Measurements from ENCODE around the gene AKAP12. TPM values are rescaled to one million over a fixed set of nuclear protein-coding genes. Genes with fewer than 3 reads are reported as not detected.
A peak's percentile ranks its signal among the peaks of the same experiment; 100 is the strongest.

The AKAP12 gene
- 10 to 100 TPM; 10.0 to 10.6 TPM for total RNA-seq

GRCh38 chr6:151239603-151240035 is at the start of gene AKAP12:
AKAP12 (plus strand) TSS chr6:151239967; CDS start chr6:151240563, 596 bp downstream.
- Mint-ChIP-seq H3K4me3 (peak within 1 kb of the TSS; percentile 87 to 95), H3K36me3 (ENCODE audit: insufficient read depth in 2 of 2) (no peaks in the 10 kb centered on the region), H3K4me1 (ENCODE audit: low read depth) (peaks cover 7% of the 10 kb centered on the region), H3K27me3 (ENCODE audit: low read depth) (peaks cover 80% of the 10 kb centered on the region), H3K9me3 (no peaks in the 10 kb centered on the region), H3K27ac (no peak within 1 kb of the TSS)
- ATAC-seq (replicated peaks in 1 of 2) = peak; percentile 32 to 34
- peak; percentile 9 to 12 for DNase-seq

DNA sequence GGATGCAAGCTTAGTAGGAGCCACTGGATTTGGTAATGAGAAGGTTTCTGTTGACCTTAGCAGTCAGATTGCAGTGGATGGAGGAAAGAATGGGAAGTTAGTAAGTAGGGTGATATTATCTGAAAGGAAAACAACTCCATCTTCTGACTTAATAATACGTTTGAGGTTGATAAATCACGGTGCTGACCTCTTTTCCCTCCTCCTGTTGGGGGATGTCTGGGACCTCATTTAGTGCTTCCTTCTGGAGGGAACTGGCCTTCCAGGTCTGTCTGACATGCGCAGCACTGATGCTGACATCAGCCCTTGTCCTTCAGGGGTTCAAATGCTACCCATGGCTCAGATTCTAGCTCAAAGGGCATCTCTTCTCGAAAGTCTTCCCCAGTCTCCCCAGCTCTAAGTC is 48.2 kb upstream of the AKAP12 start:
- DNase-seq (no peak), ATAC-seq (replicated peaks in 1 of 2) (no peak)
- Mint-ChIP-seq H3K27ac (no peak overlapping the region), H3K27me3 (ENCODE audit: low read depth) (peaks cover 7% of the 10 kb centered on the region), H3K36me3 (ENCODE audit: insufficient read depth in 2 of 2) (no peaks in the 10 kb centered on the region), H3K9me3 (no peaks in the 10 kb centered on the region), H3K4me3 (no peak overlapping the region), H3K4me1 (ENCODE audit: low read depth) (no peaks in the 10 kb centered on the region)

- Mint-ChIP-seq H3K36me3 (ENCODE audit: insufficient read depth in 2 of 2) (no peaks in the 10 kb centered on the region), H3K27me3 (ENCODE audit: low read depth) (no peaks in the 10 kb centered on the region), H3K27ac (no peak overlapping the region), H3K4me3 (no peak overlapping the region), H3K9me3 (no peaks in the 10 kb centered on the region), H3K4me1 (ENCODE audit: low read depth) (no peaks in the 10 kb centered on the region)
- ATAC-seq (replicated peaks in 1 of 2) (no peak), DNase-seq (no peak)
These were observed 43.2 kb upstream of the AKAP12 start for GRCh38 chr6:151196555-151196954.

DNA sequence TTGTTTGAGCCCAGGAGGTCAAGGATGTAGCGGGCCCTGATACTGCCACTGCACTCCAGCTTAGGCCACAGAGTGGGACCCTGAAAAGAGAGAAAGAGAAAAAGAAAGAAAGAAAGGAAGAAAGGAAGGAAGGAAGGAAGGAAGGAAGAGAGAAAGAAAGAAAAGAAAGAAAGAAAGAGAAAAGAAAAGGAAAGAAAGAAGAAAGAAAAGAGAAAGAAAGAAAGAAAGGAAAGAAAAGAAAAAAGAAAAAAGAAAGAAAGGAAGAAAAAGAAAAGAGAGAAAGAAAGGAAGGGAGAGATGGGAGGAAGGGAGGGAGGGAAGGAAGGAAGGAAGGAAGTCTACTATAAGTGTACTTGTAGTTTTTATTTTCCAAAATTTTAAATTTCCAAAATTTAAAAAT is 42.2 kb upstream of the AKAP12 start:
- no peaks in the 10 kb centered on the region for H3K4me1 Mint-ChIP-seq (ENCODE audit: low read depth)
- no peaks in the 10 kb centered on the region for H3K27me3 Mint-ChIP-seq (ENCODE audit: low read depth)
- H3K4me3 Mint-ChIP-seq = no peak overlapping the region
- no peaks in the 10 kb centered on the region for H3K9me3 Mint-ChIP-seq
- H3K27ac Mint-ChIP-seq = no peak overlapping the region
- H3K36me3 Mint-ChIP-seq (ENCODE audit: insufficient read depth in 2 of 2) = no peaks in the 10 kb centered on the region
- DNase-seq (no peak), ATAC-seq (replicated peaks in 1 of 2) (no peak)

DNA sequence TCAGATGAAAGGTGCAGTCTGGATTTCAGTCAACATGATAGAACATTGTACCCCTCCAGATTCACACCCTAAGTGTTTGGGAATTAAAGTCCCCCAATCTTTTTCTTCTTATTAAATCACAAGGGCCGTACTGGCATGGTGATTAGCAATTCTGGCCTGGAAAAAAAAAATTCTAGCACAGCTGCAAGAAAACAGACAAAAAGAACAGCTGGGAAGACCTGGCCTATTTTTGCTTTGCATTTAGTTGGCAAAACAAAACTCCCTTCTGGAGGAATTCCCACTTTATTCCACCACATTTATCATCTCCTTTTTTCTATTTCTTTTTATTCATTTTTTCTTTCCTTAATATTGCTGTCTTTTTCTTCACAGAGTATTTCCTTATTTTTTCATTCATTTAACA is 39.8 kb upstream of the AKAP12 start:
- ATAC-seq (replicated peaks in 1 of 2) = no peak
- Mint-ChIP-seq H3K27ac (no peak overlapping the region), H3K36me3 (ENCODE audit: insufficient read depth in 2 of 2) (no peaks in the 10 kb centered on the region)

DNA sequence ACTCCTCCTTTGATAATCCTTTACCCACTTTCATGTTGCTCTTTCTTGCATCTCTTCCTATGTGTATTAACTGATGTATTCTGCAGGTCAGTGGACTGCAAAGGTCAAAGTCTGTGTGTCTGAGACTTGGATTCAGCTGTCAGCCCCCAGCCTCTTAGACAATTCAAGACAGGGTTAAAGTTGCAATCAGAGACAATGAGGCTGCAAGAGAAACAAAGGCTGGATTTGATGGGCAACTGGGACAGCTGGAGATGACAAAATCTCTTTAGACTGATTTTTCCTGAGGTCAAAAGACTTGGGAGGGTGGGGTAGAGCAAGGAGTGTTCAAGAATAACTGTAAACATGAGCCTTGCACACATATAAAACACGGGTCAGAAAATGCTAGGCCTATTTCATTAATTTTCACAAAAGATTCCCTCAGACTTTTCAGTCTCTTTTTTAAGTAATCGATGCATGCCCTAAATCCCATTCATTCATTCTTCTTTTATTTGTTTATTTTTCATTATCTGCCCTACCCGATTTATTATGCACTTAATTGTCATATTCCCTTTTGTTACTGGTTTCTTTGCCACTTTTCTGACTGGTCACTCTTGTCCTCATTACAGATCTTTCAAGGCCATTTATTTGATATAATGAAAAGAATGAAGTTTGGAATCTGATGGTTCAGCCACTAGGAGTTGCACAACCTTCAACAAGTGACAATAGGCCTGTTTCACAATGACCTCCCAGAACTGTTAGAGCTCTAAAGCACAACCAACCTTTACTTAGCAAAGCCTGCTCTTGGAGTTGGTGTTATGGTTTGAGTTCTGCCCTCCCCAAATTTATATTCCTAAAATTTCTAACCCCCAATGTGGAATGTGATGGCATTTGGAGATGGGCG is 33.8 kb upstream of the AKAP12 start:
- no peak for DNase-seq
- Mint-ChIP-seq H3K27me3 (ENCODE audit: low read depth) (peaks cover 39% of the 10 kb centered on the region), H3K36me3 (ENCODE audit: insufficient read depth in 2 of 2) (peaks cover 0 to 3% of the 10 kb centered on the region in 2 donors), H3K27ac (no peak overlapping the region), H3K4me1 (ENCODE audit: low read depth) (no peaks in the 10 kb centered on the region), H3K9me3 (no peaks in the 10 kb centered on the region), H3K4me3 (no peak overlapping the region)
- ATAC-seq (replicated peaks in 1 of 2) = no peak

More for the DNA sequence above, 39.8 kb upstream of the AKAP12 start:
- Mint-ChIP-seq H3K4me1 (ENCODE audit: low read depth) (no peaks in the 10 kb centered on the region), H3K4me3 (no peak overlapping the region), H3K27me3 (ENCODE audit: low read depth) (no peaks in the 10 kb centered on the region), H3K9me3 (no peaks in the 10 kb centered on the region)
- DNase-seq = no peak

- DNase-seq (no peak), ATAC-seq (replicated peaks in 1 of 2) (no peak)
- H3K4me3 Mint-ChIP-seq = no peak overlapping the region
- H3K4me1 Mint-ChIP-seq (ENCODE audit: low read depth) = no peaks in the 10 kb centered on the region
- H3K27ac Mint-ChIP-seq = no peak overlapping the region
- H3K36me3 Mint-ChIP-seq (ENCODE audit: insufficient read depth in 2 of 2) = peaks cover 3 to 4% of the 10 kb centered on the region in 2 donors
- no peaks in the 10 kb centered on the region for H3K9me3 Mint-ChIP-seq
- H3K27me3 Mint-ChIP-seq (ENCODE audit: low read depth) = peaks cover 39% of the 10 kb centered on the region
These were observed 32.1 kb upstream of the AKAP12 start for GRCh38 chr6:151207674-151208073.

GRCh38 chr6:151209071-151209831 is 30.5 kb upstream of the AKAP12 start:
- ATAC-seq (replicated peaks in 1 of 2) (no peak), DNase-seq (no peak)
- H3K4me3 Mint-ChIP-seq = no peak overlapping the region
- H3K4me1 Mint-ChIP-seq (ENCODE audit: low read depth) = no peaks in the 10 kb centered on the region
- H3K36me3 Mint-ChIP-seq (ENCODE audit: insufficient read depth in 2 of 2) = peaks cover 3 to 4% of the 10 kb centered on the region in 2 donors
- no peak overlapping the region for H3K27ac Mint-ChIP-seq
- peaks cover 39% of the 10 kb centered on the region for H3K27me3 Mint-ChIP-seq (ENCODE audit: low read depth)
- no peaks in the 10 kb centered on the region for H3K9me3 Mint-ChIP-seq

- Mint-ChIP-seq H3K4me1 (ENCODE audit: low read depth) (no peaks in the 10 kb centered on the region), H3K27ac (no peak overlapping the region), H3K9me3 (no peaks in the 10 kb centered on the region), H3K27me3 (ENCODE audit: low read depth) (peaks cover 39% of the 10 kb centered on the region), H3K36me3 (ENCODE audit: insufficient read depth in 2 of 2) (peaks cover 3 to 4% of the 10 kb centered on the region in 2 donors), H3K4me3 (no peak overlapping the region)
- DNase-seq = no peak
- no peak for ATAC-seq (replicated peaks in 1 of 2)
These were observed 28.7 kb upstream of the AKAP12 start for GRCh38 chr6:151211075-151211474.

GRCh38 chr6:151213352-151213751 is 26.4 kb upstream of the AKAP12 start:
- H3K36me3 Mint-ChIP-seq (ENCODE audit: insufficient read depth in 2 of 2) = peaks cover under 1 to 4% of the 10 kb centered on the region in 2 donors
- H3K9me3 Mint-ChIP-seq = no peaks in the 10 kb centered on the region
- DNase-seq = no peak
- H3K4me3 Mint-ChIP-seq = no peak overlapping the region
- ATAC-seq (replicated peaks in 1 of 2) = no peak
- H3K27ac Mint-ChIP-seq = no peak overlapping the region
- H3K4me1 Mint-ChIP-seq (ENCODE audit: low read depth) = no peaks in the 10 kb centered on the region
- H3K27me3 Mint-ChIP-seq (ENCODE audit: low read depth) = peaks cover 29% of the 10 kb centered on the region

DNA sequence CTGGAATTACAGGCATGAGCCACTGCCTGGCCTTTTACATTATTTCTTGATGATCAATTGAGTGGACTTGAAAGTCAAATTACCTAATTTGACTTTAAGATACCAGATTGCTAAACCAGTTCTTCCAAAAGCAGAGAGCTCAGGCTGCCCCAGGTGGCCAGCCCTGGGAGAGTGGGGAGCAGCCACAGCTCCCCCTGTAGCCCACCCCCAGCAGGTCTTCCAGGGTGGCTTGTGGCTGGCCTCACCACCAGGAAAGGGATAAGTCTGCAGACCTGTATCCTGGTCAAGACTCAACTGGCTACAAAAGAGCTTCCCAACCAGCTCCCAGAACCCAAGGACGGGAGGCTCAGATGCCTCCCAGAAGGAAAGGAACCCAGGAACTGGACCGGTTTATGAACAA is 23.8 kb upstream of the AKAP12 start:
- DNase-seq (no peak), ATAC-seq (replicated peaks in 1 of 2) (no peak)
- Mint-ChIP-seq H3K36me3 (ENCODE audit: insufficient read depth in 2 of 2) (peaks cover 0 to 4% of the 10 kb centered on the region in 2 donors), H3K27ac (no peak overlapping the region), H3K4me1 (ENCODE audit: low read depth) (no peaks in the 10 kb centered on the region), H3K4me3 (no peak overlapping the region), H3K27me3 (ENCODE audit: low read depth) (peaks cover 14% of the 10 kb centered on the region), H3K9me3 (no peaks in the 10 kb centered on the region)

GRCh38 chr6:151216804-151217203 is 23.0 kb upstream of the AKAP12 start:
- Mint-ChIP-seq H3K4me3 (no peak overlapping the region), H3K4me1 (ENCODE audit: low read depth) (no peaks in the 10 kb centered on the region), H3K27ac (no peak overlapping the region), H3K9me3 (no peaks in the 10 kb centered on the region), H3K36me3 (ENCODE audit: insufficient read depth in 2 of 2) (no peaks in the 10 kb centered on the region), H3K27me3 (ENCODE audit: low read depth) (peaks cover 14% of the 10 kb centered on the region)
- ATAC-seq (replicated peaks in 1 of 2) (no peak), DNase-seq (no peak)

- Mint-ChIP-seq H3K9me3 (no peaks in the 10 kb centered on the region), H3K4me1 (ENCODE audit: low read depth) (no peaks in the 10 kb centered on the region), H3K36me3 (ENCODE audit: insufficient read depth in 2 of 2) (no peaks in the 10 kb centered on the region), H3K27me3 (ENCODE audit: low read depth) (peaks cover 14% of the 10 kb centered on the region), H3K4me3 (no peak overlapping the region), H3K27ac (no peak overlapping the region)
- DNase-seq (no peak), ATAC-seq (replicated peaks in 1 of 2) (no peak)
These were observed 20.6 kb upstream of the AKAP12 start for GRCh38 chr6:151219192-151219591.
